ENCODE data around the gene FNTB. TPM values are rescaled to one million over a fixed set of nuclear protein-coding genes. Genes with fewer than 3 reads are reported as not detected.

Gene FNTB
- total and polyA plus RNA-seq, 2 of the 13 experiments (the other 11 are each of a cell fraction or from before 2014, with no cell fraction given), result 23.6 to 28.5 TPM

DNA sequence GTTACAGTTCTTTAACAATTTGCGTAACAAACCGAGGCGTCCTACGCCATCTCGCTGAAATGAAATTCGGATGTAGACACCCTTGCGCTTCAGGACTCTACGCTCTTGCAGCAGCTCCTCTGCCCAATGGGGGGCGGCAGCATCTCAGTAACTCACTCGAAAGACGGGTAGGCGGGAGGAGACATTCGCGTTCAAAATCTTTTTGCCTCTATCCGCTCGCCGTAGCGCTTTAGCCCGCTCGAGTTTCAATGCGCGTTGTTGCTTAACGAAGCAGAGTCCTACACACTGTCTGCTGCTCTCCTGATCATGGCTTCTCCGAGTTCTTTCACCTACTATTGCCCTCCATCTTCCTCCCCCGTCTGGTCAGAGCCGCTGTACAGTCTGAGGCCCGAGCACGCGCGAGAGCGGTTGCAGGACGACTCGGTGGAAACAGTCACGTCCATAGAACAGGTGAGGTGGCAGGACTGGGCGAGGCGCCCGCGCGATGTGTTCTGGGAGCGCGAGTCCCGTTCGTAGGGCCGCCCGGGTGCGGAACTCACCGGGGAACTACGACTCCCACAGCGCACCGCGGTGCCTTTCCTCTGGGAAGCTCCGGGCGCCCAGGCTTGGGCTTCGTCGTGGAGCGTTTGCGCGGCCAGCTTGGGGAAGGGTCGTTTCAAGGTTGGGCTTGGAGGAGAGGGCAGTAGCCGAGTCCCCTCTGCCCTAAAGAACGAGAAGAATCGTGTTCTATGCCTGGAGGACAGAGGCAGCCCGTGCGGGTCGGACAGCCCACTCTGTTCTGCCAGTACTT, at the start of gene FNTB (continued):
- TF ChIP-seq, protein P1, sequence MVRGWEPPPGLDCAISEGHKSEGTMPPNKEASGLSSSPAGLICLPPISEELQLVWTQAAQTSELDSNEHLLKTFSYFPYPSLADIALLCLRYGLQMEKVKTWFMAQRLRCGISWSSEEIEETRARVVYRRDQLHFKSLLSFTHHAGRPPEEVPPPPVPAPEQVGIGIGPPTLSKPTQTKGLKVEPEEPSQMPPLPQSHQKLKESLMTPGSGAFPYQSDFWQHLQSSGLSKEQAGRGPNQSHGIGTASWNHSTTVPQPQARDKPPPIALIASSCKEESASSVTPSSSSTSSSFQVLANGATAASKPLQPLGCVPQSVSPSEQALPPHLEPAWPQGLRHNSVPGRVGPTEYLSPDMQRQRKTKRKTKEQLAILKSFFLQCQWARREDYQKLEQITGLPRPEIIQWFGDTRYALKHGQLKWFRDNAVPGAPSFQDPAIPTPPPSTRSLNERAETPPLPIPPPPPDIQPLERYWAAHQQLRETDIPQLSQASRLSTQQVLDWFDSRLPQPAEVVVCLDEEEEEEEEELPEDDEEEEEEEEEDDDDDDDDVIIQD (CRISPR knock-in tag; IDR thresholded peaks at IDR 0.05; ENCODE audit: low read depth), result no peak; the same call in 1 of the 2 replicates
- TF ChIP-seq JARID2 (CRISPR knock-in tag; IDR thresholded peaks at IDR 0.05; ENCODE audit: insufficient replicate concordance), result no peak
- TF ChIP-seq, protein P2, sequence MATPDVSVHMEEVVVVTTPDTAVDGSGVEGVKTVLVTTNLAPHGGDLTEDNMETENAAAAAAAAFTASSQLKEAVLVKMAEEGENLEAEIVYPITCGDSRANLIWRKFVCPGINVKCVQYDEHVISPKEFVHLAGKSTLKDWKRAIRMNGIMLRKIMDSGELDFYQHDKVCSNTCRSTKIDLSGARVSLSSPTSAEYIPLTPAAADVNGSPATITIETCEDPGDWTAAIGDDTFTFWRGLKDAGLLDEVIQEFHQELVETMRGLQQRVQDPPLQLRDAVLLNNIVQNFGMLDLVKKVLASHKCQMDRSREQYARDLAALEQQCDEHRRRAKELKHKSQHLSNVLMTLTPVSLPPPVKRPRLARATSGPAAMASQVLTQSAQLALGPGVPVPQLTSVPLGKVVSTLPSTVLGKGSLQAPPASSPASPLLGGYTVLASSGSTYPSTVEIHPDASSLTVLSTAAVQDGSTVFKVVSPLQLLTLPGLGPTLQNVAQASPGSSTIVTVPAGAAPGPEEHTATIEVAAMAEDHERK (CRISPR knock-in tag; IDR thresholded peaks at IDR 0.05; ENCODE audit: low read depth), result 0 out of 2 replicates have a peak, but pooled peaks have one; percentile 37
- TF ChIP-seq AGO1 (IDR thresholded peaks at IDR 0.05; ENCODE audit: low read depth, low read length, poor library complexity, severe bottlenecking), result no peak
- TF ChIP-seq, protein P3, sequence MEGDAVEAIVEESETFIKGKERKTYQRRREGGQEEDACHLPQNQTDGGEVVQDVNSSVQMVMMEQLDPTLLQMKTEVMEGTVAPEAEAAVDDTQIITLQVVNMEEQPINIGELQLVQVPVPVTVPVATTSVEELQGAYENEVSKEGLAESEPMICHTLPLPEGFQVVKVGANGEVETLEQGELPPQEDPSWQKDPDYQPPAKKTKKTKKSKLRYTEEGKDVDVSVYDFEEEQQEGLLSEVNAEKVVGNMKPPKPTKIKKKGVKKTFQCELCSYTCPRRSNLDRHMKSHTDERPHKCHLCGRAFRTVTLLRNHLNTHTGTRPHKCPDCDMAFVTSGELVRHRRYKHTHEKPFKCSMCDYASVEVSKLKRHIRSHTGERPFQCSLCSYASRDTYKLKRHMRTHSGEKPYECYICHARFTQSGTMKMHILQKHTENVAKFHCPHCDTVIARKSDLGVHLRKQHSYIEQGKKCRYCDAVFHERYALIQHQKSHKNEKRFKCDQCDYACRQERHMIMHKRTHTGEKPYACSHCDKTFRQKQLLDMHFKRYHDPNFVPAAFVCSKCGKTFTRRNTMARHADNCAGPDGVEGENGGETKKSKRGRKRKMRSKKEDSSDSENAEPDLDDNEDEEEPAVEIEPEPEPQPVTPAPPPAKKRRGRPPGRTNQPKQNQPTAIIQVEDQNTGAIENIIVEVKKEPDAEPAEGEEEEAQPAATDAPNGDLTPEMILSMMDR (CRISPR knock-in tag; IDR thresholded peaks at IDR 0.05), result peak; percentile 96
- TF ChIP-seq ZNF772 (CRISPR knock-in tag; IDR thresholded peaks at IDR 0.05), result peak; percentile 68
- 0 out of 2 replicates have a peak, but pooled peaks have one; percentile 56 for TF ChIP-seq LCORL (IDR thresholded peaks at IDR 0.05)
- TF ChIP-seq LCORL (CRISPR knock-in tag; IDR thresholded peaks at IDR 0.05), result peak; percentile 83
- peak; percentile 83 for TF ChIP-seq NAIF1 (CRISPR knock-in tag; IDR thresholded peaks at IDR 0.05; ENCODE audit: borderline replicate concordance)
- peak; percentile 49; the same call in 1 of the 2 replicates for TF ChIP-seq ZNF431 (CRISPR knock-in tag; IDR thresholded peaks at IDR 0.05; ENCODE audit: borderline replicate concordance, low read depth)
- TF ChIP-seq, protein P4, sequence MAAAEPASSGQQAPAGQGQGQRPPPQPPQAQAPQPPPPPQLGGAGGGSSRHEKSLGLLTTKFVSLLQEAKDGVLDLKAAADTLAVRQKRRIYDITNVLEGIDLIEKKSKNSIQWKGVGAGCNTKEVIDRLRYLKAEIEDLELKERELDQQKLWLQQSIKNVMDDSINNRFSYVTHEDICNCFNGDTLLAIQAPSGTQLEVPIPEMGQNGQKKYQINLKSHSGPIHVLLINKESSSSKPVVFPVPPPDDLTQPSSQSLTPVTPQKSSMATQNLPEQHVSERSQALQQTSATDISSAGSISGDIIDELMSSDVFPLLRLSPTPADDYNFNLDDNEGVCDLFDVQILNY (CRISPR knock-in tag; conservative IDR thresholded peaks at IDR 0.05), result peak; percentile 42; the same call in 1 of the 2 replicates
- TF ChIP-seq FOXC1 (CRISPR knock-in tag; IDR thresholded peaks at IDR 0.05; ENCODE audit: borderline replicate concordance), result peak; percentile 77; the same call in 1 of the 2 replicates
- TF ChIP-seq NR2F2 (IDR thresholded peaks at IDR 0.05; ENCODE audit: borderline replicate concordance, low read depth), result peak; percentile 16; the same call in 1 of the 2 replicates
- TF ChIP-seq, protein P5, sequence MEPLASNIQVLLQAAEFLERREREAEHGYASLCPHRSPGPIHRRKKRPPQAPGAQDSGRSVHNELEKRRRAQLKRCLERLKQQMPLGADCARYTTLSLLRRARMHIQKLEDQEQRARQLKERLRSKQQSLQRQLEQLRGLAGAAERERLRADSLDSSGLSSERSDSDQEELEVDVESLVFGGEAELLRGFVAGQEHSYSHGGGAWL (CRISPR knock-in tag; IDR thresholded peaks at IDR 0.05), result no peak
- TF ChIP-seq, protein P6, sequence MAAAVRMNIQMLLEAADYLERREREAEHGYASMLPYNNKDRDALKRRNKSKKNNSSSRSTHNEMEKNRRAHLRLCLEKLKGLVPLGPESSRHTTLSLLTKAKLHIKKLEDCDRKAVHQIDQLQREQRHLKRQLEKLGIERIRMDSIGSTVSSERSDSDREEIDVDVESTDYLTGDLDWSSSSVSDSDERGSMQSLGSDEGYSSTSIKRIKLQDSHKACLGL (CRISPR knock-in tag; IDR thresholded peaks at IDR 0.05), result peak; percentile 82
- TF ChIP-seq GTF2F1 (IDR thresholded peaks at IDR 0.05; ENCODE audit: low read length), result no peak
- peak; percentile 13; the same call in 1 of the 2 replicates for TF ChIP-seq FOXA3 (CRISPR knock-in tag; IDR thresholded peaks at IDR 0.05)
- no peak for TF ChIP-seq HOXA7 (CRISPR knock-in tag; IDR thresholded peaks at IDR 0.05)
- TF ChIP-seq RFX3 (CRISPR knock-in tag; IDR thresholded peaks at IDR 0.05), result no peak
- TF ChIP-seq, protein P7, sequence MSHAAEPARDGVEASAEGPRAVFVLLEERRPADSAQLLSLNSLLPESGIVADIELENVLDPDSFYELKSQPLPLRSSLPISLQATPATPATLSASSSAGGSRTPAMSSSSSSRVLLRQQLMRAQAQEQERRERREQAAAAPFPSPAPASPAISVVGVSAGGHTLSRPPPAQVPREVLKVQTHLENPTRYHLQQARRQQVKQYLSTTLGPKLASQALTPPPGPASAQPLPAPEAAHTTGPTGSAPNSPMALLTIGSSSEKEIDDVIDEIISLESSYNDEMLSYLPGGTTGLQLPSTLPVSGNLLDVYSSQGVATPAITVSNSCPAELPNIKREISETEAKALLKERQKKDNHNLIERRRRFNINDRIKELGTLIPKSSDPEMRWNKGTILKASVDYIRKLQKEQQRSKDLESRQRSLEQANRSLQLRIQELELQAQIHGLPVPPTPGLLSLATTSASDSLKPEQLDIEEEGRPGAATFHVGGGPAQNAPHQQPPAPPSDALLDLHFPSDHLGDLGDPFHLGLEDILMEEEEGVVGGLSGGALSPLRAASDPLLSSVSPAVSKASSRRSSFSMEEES (CRISPR knock-in tag; IDR thresholded peaks at IDR 0.05), result peak; percentile 21; the same call in 1 of the 2 replicates
- TF ChIP-seq RFX5 (IDR thresholded peaks at IDR 0.05; ENCODE audit: low read depth, low read length), result no peak
